K562 (cell line): ENCODE measurements around the gene PIP4K2A. TPM values are rescaled to one million over a fixed set of nuclear protein-coding genes. Genes with fewer than 3 reads are reported as not detected.

Experiments
- ARHGAP35 ChIP-seq: fragments of 450-650 bp; IDR thresholded peaks from 2 replicates; pipeline ENCODE4 v1.6.1; 2018; ENCODE audit not compliant: partially characterized antibody
- ATF1 ChIP-seq, 2 experiments: fragments of 450-650 bp in 1 of 2; IDR thresholded peaks; 2 replicates each; pipeline ENCODE4 v1.6.1; 2016; ENCODE audit warnings: missing compliant biosample characterization in 1 of 2, missing genetic modification characterization in 1 of 2
- BHLHE40 ChIP-seq: IDR thresholded peaks from 2 replicates; pipeline ENCODE4 v1.6.1; 2011; ENCODE audit warnings: low read length, improper control_type of control experiment
- CREB1 ChIP-seq, 2 experiments: sonication (generic) in 1 of 2; formaldehyde crosslinking in 1 of 2; IDR thresholded peaks; 2 replicates each; pipeline versions ENCODE4 v1.6.1 to v1.8.0; 2012 to 2022; ENCODE audit warnings: inconsistent platforms in 1 of 2, mild to moderate bottlenecking in 1 of 2, missing genetic modification reagents in 1 of 2, moderate library complexity in 1 of 2
- CREM ChIP-seq: IDR thresholded peaks from 2 replicates; pipeline ENCODE4 v1.6.1; 2014; ENCODE audit warnings: antibody characterized with exemption, low read depth
- DPF2 ChIP-seq: fragments of 450-650 bp; IDR thresholded peaks from 2 replicates; pipeline ENCODE4 v1.6.1; 2016
- ELK1 ChIP-seq: sonication (generic); formaldehyde crosslinking; IDR thresholded peaks from 2 replicates; pipeline ENCODE4 v1.8.1; 2022; ENCODE audit warnings: missing genetic modification reagents
- FOS ChIP-seq: IDR thresholded peaks from 3 replicates; pipeline ENCODE4 v1.6.1; 2011; ENCODE audit not compliant: insufficient read length; ENCODE audit errors: extremely low read depth
- HDAC1 ChIP-seq, 2 experiments: fragments of 450-650 bp; IDR thresholded peaks; 2 replicates each; pipeline ENCODE4 v1.6.1; 2016 to 2017; ENCODE audit warnings: inconsistent platforms in 1 of 2, mild to moderate bottlenecking in 1 of 2, moderate library complexity in 1 of 2
- JUN ChIP-seq, 2 experiments: sonication (generic) in 1 of 2; formaldehyde crosslinking in 1 of 2; IDR thresholded peaks; 2 replicates each; pipeline versions ENCODE4 v1.6.1 to v1.8.0; 2012 to 2022; ENCODE audit warnings: borderline replicate concordance in 2 of 2, mild to moderate bottlenecking in 2 of 2, improper control_type of control experiment in 1 of 2, low read depth in 1 of 2, low read length in 1 of 2, missing genetic modification reagents in 1 of 2
- JUND ChIP-seq, 2 experiments: IDR thresholded peaks; 2 replicates in 1 of 2; 3 replicates in 1 of 2; pipeline ENCODE4 v1.6.1; 2011; ENCODE audit warnings: borderline replicate concordance in 2 of 2, low read depth in 2 of 2, low read length in 2 of 2, improper control_type of control experiment in 1 of 2, missing biosample characterization in 1 of 2, missing genetic modification characterization in 1 of 2, missing genetic modification reagents in 1 of 2
- KAT7 ChIP-seq: sonication (generic); formaldehyde crosslinking; IDR thresholded peaks from 2 replicates; pipeline ENCODE4 v1.8.0; 2022; ENCODE audit warnings: missing genetic modification reagents, mild to moderate bottlenecking, borderline replicate concordance
- NR0B1 ChIP-seq: fragments of 450-650 bp; IDR thresholded peaks from one replicate; pipeline ENCODE4 v1.6.1; 2018; ENCODE audit warnings: mild to moderate bottlenecking, moderate library complexity; ENCODE audit not compliant: partially characterized antibody
- NUFIP1 ChIP-seq: fragments of 450-650 bp; IDR thresholded peaks from 2 replicates; pipeline ENCODE4 v1.6.1; 2018; ENCODE audit not compliant: partially characterized antibody
- RBM39 ChIP-seq: fragments of 200-400 bp; formaldehyde crosslinking; optimal IDR thresholded peaks from 2 replicates; pipeline ENCODE3; 2018; ENCODE audit warnings: low read depth, low read length
- RFX5 ChIP-seq: IDR thresholded peaks from 2 replicates; pipeline ENCODE4 v1.6.1; 2011; ENCODE audit warnings: low read depth, mild to moderate bottlenecking, improper control_type of control experiment, low read length
- TBP ChIP-seq: optimal IDR thresholded peaks from 2 replicates; pipeline ENCODE3; 2011; ENCODE audit warnings: low read depth, low read length, improper control_type of control experiment
- ZBTB26 ChIP-seq: fragments of 450-650 bp; formaldehyde crosslinking; IDR thresholded peaks from 2 replicates; pipeline ENCODE4 v1.4.0; 2022; ENCODE audit warnings: missing genetic modification characterization
- ZNF212 ChIP-seq: fragments of 450-650 bp; formaldehyde crosslinking; IDR thresholded peaks from 2 replicates; pipeline ENCODE4 v1.4.0; 2020; ENCODE audit warnings: mild to moderate bottlenecking
- ZNF431 ChIP-seq: sonication (generic); formaldehyde crosslinking; IDR thresholded peaks from 2 replicates; pipeline ENCODE4 v1.8.0; 2022; ENCODE audit warnings: mild to moderate bottlenecking, missing genetic modification reagents
- polyA plus RNA-seq, 8 experiments: library from polyadenylated mRNA; depleted of rRNA in 4 of 8; stranded (reverse) in 5 of 8; unstranded in 3 of 8; fragments of >200 nt; fragmentation: Nextera tagmentation in 2 of 8; fragmentation: Illumina TruSeq in 1 of 8; extraction: Ambion mirVana in 2 of 8; extraction: Trizol in 1 of 8; gene quantifications; 2 replicates each; pipeline versions ENCODE4 v1.2.1 to v1.2.3, GENCODE V29; 2011 to 2014; ENCODE audit warnings: inconsistent platforms in 1 of 8, missing spikeins in 1 of 8
- total RNA-seq, 7 experiments: library from RNA; depleted of rRNA in 6 of 7; stranded (reverse); fragments of >200 nt in 6 of 7; fragmentation: Illumina TruSeq in 2 of 7; extraction: Trizol in 2 of 7; gene quantifications; 2 replicates each; pipeline versions ENCODE4 v1.2.1 to v1.2.3, GENCODE V29; 2011 to 2021; ENCODE audit warnings: low replicate concordance in 1 of 7

Gene PIP4K2A
- total and polyA plus RNA-seq, 9 of the 15 experiments (the other 6 are each of a cell fraction or from before 2014, with no cell fraction given): 35.6 to 117 (median 71.9) TPM

- TF ChIP-seq HDAC1 (IDR thresholded peaks at IDR 0.05): no peak
- TF ChIP-seq ATF1 (CRISPR knock-in tag; IDR thresholded peaks at IDR 0.05): no peak
- peak; percentile 64 for TF ChIP-seq ATF1 (tag; IDR thresholded peaks at IDR 0.05)
- no peak for TF ChIP-seq CREB1 (IDR thresholded peaks at IDR 0.05)
- peak; percentile 76; the same call in 1 of the 2 replicates for TF ChIP-seq CREB1 (CRISPR knock-in tag; IDR thresholded peaks at IDR 0.05)
- TF ChIP-seq BHLHE40: no peak
- TF ChIP-seq NR0B1: no peak
- TF ChIP-seq JUND (IDR thresholded peaks at IDR 0.05; ENCODE audit: borderline replicate concordance, low read depth, low read length): peak; percentile 91
- peak; percentile 88; the same call in 2 of the 3 replicates for TF ChIP-seq JUND (tag; IDR thresholded peaks at IDR 0.05; ENCODE audit: borderline replicate concordance, low read depth, low read length)
- no peak for TF ChIP-seq ARHGAP35
- no peak for TF ChIP-seq RBM39
- peak; percentile 68 for TF ChIP-seq JUN (IDR thresholded peaks at IDR 0.05; ENCODE audit: borderline replicate concordance, low read depth, low read length)
- TF ChIP-seq JUN (CRISPR knock-in tag; IDR thresholded peaks at IDR 0.05; ENCODE audit: borderline replicate concordance): no peak
- no peak for TF ChIP-seq ELK1
- TF ChIP-seq FOS: peak; percentile 21
- TF ChIP-seq TBP: no peak
- TF ChIP-seq ZBTB26: no peak
- no peak for TF ChIP-seq ZNF431 (CRISPR knock-in tag)
- TF ChIP-seq KAT7 (CRISPR knock-in tag): no peak
- peak; percentile 96 for TF ChIP-seq RFX5
- peak; percentile 78 for TF ChIP-seq CREM
- no peak for TF ChIP-seq NUFIP1
- TF ChIP-seq ZNF212 (CRISPR knock-in tag): no peak
- peak; percentile 67 for TF ChIP-seq DPF2
Observed at GRCh38 chr10:22503315-22504088, 210.9 kb downstream of the PIP4K2A start (continued).
